Measurements from ENCODE around the gene TENT4A. TPM values are rescaled to one million over a fixed set of nuclear protein-coding genes. Genes with fewer than 3 reads are reported as not detected.

TENT4A gene
- total and polyA plus RNA-seq, 12 donors: 4.2 to 13.7 (median 11.3) TPM

- no peaks in the 10 kb centered on the region for H3K9me3 ChIP-seq
- intact Hi-C loops (cut with DNase I): no loop called here
- ATAC-seq (no peak), DNase-seq (no peak)
- WGBS, 2 donors: 94% methylated on average over 8 of the region's 8 CpGs
- peaks cover 0 to 20% (median 0%) of the 10 kb centered on the region in 9 donors for H3K36me3 ChIP-seq
- TF ChIP-seq CTCF (IDR thresholded peaks at IDR 0.05): no peak
- no peak overlapping the region for H3K4me3 ChIP-seq
- H3K27ac ChIP-seq: no peak overlapping the region
- peaks cover 11 to 99% (median 71%) of the 10 kb centered on the region in 9 donors for H3K4me1 ChIP-seq
- no peaks in the 10 kb centered on the region for H3K27me3 ChIP-seq
These were observed 14.0 kb downstream of the TENT4A start for GRCh38 chr5:6727231-6727630.

- H3K36me3 ChIP-seq: peaks cover 0 to 20% (median 0%) of the 10 kb centered on the region in 9 donors
- no peak overlapping the region for H3K27ac ChIP-seq
- H3K4me3 ChIP-seq: no peak overlapping the region
- H3K4me1 ChIP-seq: peaks cover 15 to 99% (median 71%) of the 10 kb centered on the region in 9 donors
- ATAC-seq (no peak), DNase-seq (no peak)
- intact Hi-C loops (cut with DNase I): no loop called here
- 85 to 90% methylated on average over 17 of the region's 17 CpGs for WGBS, 2 donors
- H3K9me3 ChIP-seq: no peaks in the 10 kb centered on the region
- H3K27me3 ChIP-seq: no peaks in the 10 kb centered on the region
- TF ChIP-seq CTCF (IDR thresholded peaks at IDR 0.05): no peak
These were observed 15.0 kb downstream of the TENT4A start for GRCh38 chr5:6728011-6728794.

- H3K9me3 ChIP-seq: no peaks in the 10 kb centered on the region
- TF ChIP-seq CTCF (IDR thresholded peaks at IDR 0.05): no peak
- ATAC-seq (no peak), DNase-seq (no peak)
- intact Hi-C loops (cut with DNase I): no loop called here
- H3K4me3 ChIP-seq: no peak overlapping the region
- 87 to 94% methylated on average over 1 of the region's 1 CpG for WGBS, 2 donors
- H3K27me3 ChIP-seq: no peaks in the 10 kb centered on the region
- H3K36me3 ChIP-seq: peaks cover 0 to 18% (median 0%) of the 10 kb centered on the region in 9 donors
- H3K4me1 ChIP-seq: peaks cover 12 to 99% (median 71%) of the 10 kb centered on the region in 9 donors
- no peak overlapping the region for H3K27ac ChIP-seq
These were observed 15.6 kb downstream of the TENT4A start for GRCh38 chr5:6728795-6729183.

- ATAC-seq: peak in 2 of 8 donors; percentile 21 to 32
- 82 to 84% methylated on average over 12 of the region's 12 CpGs for WGBS, 2 donors
- H3K9me3 ChIP-seq: no peaks in the 10 kb centered on the region
These were observed 16.4 kb downstream of the TENT4A start for GRCh38 chr5:6729386-6730310.

More at GRCh38 chr5:6729386-6730310, 16.4 kb downstream of the TENT4A start:
- no peaks in the 10 kb centered on the region for H3K27me3 ChIP-seq
- H3K36me3 ChIP-seq: peaks cover 0 to 15% (median 0%) of the 10 kb centered on the region in 9 donors
- H3K4me3 ChIP-seq: no peak overlapping the region
- H3K27ac ChIP-seq: peak overlapping the region in 1 of 10 donors; percentile 32
- DNase-seq: peak in 1 of 2 donors; percentile 46
- intact Hi-C loops (cut with DNase I): loop anchor here in 2 of 10 donors (10.0 kb wide), 2 partner anchors 95 to 355 kb away; partner anchors contain the start of genes MED10 (in 1 of the 2), NSUN2 (in 1 of the 2) and SRD5A1 (in 1 of the 2)
- no peak for TF ChIP-seq CTCF (IDR thresholded peaks at IDR 0.05)
- H3K4me1 ChIP-seq: peaks cover 12 to 99% (median 72%) of the 10 kb centered on the region in 9 donors

Measured in heart right ventricle (tissue), 16 donors.